ENCODE measurements around the gene LRFN4.

DNA sequence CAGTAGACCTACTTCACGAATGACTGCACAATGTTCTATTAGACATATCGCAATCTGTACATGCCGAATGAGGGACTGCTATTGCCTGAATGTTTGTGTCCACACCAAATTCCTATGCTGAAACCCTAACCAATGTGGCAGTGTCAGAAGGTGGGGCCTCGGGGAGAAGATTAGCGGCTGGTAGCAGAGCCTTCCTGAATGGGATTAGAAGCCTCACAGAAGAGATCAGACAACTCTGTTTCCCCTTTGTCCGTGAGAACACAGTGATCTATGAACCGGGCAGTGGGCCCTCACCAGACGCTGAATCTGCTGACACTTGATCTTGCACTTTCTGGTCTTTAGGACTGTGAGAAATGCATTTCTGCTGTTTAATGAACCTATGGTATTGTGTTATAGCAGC, 33.1 kb downstream of the LRFN4 start:
- TF ChIP-seq, protein P1, sequence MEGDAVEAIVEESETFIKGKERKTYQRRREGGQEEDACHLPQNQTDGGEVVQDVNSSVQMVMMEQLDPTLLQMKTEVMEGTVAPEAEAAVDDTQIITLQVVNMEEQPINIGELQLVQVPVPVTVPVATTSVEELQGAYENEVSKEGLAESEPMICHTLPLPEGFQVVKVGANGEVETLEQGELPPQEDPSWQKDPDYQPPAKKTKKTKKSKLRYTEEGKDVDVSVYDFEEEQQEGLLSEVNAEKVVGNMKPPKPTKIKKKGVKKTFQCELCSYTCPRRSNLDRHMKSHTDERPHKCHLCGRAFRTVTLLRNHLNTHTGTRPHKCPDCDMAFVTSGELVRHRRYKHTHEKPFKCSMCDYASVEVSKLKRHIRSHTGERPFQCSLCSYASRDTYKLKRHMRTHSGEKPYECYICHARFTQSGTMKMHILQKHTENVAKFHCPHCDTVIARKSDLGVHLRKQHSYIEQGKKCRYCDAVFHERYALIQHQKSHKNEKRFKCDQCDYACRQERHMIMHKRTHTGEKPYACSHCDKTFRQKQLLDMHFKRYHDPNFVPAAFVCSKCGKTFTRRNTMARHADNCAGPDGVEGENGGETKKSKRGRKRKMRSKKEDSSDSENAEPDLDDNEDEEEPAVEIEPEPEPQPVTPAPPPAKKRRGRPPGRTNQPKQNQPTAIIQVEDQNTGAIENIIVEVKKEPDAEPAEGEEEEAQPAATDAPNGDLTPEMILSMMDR (IDR thresholded peaks at IDR 0.05), result no peak
- TF ChIP-seq POLR2A (IDR thresholded peaks at IDR 0.05) (no peak), EP300 (IDR thresholded peaks at IDR 0.05) (no peak), POLR2AphosphoS5 (IDR thresholded peaks at IDR 0.05) (no peak)

Measured in upper lobe of left lung (tissue), 4 donors.